ENCODE data around the gene ZSWIM6.

DNA sequence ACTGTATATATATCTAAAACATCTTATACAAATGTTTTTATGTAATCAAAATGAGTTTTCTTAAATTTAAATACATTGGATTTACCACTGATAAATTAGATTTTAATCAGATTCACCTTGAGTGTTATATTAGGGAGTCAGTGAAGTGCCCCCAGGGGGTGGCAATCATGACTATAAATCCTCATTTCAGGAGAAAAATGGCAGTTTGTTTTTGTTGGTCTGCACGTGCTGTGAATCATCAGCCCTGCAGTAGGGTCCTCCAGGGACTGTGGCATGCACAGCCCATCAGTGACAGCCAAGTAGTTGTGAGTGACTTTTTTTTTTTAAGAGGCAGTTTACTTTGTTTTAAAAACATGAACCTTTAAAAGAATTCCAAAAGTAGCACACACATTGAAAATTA, 65.2 kb downstream of the ZSWIM6 start:
- TF ChIP-seq, protein P1, sequence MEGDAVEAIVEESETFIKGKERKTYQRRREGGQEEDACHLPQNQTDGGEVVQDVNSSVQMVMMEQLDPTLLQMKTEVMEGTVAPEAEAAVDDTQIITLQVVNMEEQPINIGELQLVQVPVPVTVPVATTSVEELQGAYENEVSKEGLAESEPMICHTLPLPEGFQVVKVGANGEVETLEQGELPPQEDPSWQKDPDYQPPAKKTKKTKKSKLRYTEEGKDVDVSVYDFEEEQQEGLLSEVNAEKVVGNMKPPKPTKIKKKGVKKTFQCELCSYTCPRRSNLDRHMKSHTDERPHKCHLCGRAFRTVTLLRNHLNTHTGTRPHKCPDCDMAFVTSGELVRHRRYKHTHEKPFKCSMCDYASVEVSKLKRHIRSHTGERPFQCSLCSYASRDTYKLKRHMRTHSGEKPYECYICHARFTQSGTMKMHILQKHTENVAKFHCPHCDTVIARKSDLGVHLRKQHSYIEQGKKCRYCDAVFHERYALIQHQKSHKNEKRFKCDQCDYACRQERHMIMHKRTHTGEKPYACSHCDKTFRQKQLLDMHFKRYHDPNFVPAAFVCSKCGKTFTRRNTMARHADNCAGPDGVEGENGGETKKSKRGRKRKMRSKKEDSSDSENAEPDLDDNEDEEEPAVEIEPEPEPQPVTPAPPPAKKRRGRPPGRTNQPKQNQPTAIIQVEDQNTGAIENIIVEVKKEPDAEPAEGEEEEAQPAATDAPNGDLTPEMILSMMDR (IDR thresholded peaks at IDR 0.05), result no peak
- no peak for TF ChIP-seq SIN3A (IDR thresholded peaks at IDR 0.05; ENCODE audit: borderline replicate concordance, insufficient read depth, low read depth, low read length)
- TF ChIP-seq POLR2AphosphoS5 (IDR thresholded peaks at IDR 0.05; ENCODE audit: low read depth, low read length), result no peak
- TF ChIP-seq, protein P2, sequence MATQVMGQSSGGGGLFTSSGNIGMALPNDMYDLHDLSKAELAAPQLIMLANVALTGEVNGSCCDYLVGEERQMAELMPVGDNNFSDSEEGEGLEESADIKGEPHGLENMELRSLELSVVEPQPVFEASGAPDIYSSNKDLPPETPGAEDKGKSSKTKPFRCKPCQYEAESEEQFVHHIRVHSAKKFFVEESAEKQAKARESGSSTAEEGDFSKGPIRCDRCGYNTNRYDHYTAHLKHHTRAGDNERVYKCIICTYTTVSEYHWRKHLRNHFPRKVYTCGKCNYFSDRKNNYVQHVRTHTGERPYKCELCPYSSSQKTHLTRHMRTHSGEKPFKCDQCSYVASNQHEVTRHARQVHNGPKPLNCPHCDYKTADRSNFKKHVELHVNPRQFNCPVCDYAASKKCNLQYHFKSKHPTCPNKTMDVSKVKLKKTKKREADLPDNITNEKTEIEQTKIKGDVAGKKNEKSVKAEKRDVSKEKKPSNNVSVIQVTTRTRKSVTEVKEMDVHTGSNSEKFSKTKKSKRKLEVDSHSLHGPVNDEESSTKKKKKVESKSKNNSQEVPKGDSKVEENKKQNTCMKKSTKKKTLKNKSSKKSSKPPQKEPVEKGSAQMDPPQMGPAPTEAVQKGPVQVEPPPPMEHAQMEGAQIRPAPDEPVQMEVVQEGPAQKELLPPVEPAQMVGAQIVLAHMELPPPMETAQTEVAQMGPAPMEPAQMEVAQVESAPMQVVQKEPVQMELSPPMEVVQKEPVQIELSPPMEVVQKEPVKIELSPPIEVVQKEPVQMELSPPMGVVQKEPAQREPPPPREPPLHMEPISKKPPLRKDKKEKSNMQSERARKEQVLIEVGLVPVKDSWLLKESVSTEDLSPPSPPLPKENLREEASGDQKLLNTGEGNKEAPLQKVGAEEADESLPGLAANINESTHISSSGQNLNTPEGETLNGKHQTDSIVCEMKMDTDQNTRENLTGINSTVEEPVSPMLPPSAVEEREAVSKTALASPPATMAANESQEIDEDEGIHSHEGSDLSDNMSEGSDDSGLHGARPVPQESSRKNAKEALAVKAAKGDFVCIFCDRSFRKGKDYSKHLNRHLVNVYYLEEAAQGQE (IDR thresholded peaks at IDR 0.05; ENCODE audit: insufficient read depth in 1 of 2, low read depth in 2 of 2, low read length in 1 of 2), result no peak
- TF ChIP-seq TCF7L2 (IDR thresholded peaks at IDR 0.05; ENCODE audit: low read depth, low read length), result no peak
